ENCODE results near the gene KRT23. TPM values are rescaled to one million over a fixed set of nuclear protein-coding genes. Genes with fewer than 3 reads are reported as not detected.

Gene KRT23
- total and polyA plus RNA-seq, 2 of the 4 experiments (the other 2 are of a cell fraction), result 0.36 to 0.39 TPM

DNA sequence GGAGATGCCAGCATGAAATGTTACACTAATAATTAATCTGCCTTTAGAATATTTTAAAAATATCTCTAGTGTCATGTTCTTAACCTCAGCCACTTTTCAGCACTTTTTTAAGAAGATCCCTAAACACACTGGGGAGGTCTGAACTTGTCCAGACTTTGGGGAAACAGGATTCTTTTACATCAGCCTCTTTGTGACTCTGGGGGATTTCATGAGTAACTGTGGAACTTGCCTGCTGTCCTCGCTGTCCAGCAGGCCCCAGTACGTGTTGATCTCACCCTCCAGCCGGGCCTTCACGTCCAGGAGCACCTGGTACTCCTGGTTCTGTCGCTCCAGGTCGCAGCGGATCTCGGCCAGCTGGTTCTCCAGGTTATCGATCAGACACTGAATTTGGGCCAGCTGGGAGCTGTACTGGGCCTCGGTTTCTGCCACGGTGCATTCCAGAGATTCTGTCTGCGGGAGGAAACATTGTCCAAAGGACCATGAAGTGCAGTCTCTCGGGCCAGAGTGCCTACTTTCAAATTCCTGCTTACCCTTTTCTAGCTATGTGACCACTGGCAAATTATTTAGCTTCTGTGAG is 41.2 kb upstream of the KRT23 start:
- peak overlapping the region; percentile 47 for H2AFZ ChIP-seq (replicated peaks; ENCODE audit: low read length, poor library complexity)
- no peaks in the 10 kb centered on the region for H3K79me1 ChIP-seq (ENCODE audit: low read depth in 1 of 2, low read length in 2 of 2)
- no peak for ATAC-seq (ENCODE audit: low read depth)
- H2BK20ac ChIP-seq (ENCODE audit: low read depth, low read length), result no peak overlapping the region
- H2BK120ac ChIP-seq (ENCODE audit: low read depth, low read length), result no peak overlapping the region
- no peak overlapping the region for H2AK5ac ChIP-seq (ENCODE audit: low read depth, low read length)
- no peak overlapping the region for H3K23ac ChIP-seq (ENCODE audit: low read depth, low read length)
- peaks cover 5% of the 10 kb centered on the region for H3K4me1 ChIP-seq (ENCODE audit: control insufficient read depth, insufficient read depth, low read length)
- no peak overlapping the region for H4K8ac ChIP-seq (ENCODE audit: low read depth in 2 of 2, low read length in 2 of 2)
- intact Hi-C loops (cut with micrococcal nuclease) (no loop called here), dilution Hi-C loops (cut with HindIII; ENCODE audit: low sequenced_read_pairs, unreplicated experiment) (no loop called here), in situ Hi-C loops (cut with MboI; ENCODE audit: low sequenced_read_pairs) (no loop called here)
- H3K4me2 ChIP-seq (ENCODE audit: low read depth, low read length), result no peak overlapping the region
- H3K4ac ChIP-seq (ENCODE audit: low read depth, low read length), result 0 out of 2 replicates have a peak overlapping the region, but pooled peaks have one; percentile 24
- H3K9ac ChIP-seq (ENCODE audit: low read depth, low read length), result no peak overlapping the region
- H3K18ac ChIP-seq (ENCODE audit: low read depth, low read length), result no peak overlapping the region
- H2BK15ac ChIP-seq (ENCODE audit: low read depth, low read length), result no peak overlapping the region
- no peak overlapping the region for H3K27ac ChIP-seq (ENCODE audit: insufficient read depth, low read length)
- no peak overlapping the region for H2AK9ac ChIP-seq (replicated peaks; ENCODE audit: low read depth, low read length, poor library complexity)
- no peaks in the 10 kb centered on the region for H3K27me3 ChIP-seq (ENCODE audit: control insufficient read depth, insufficient read depth, low read length)
- no peaks in the 10 kb centered on the region for H3K9me3 ChIP-seq (ENCODE audit: control insufficient read depth, insufficient read depth, low read length)
- no peak overlapping the region for H3K14ac ChIP-seq (replicated peaks; ENCODE audit: low read depth, low read length)
- no peak for TF ChIP-seq MAZ (IDR thresholded peaks at IDR 0.05; ENCODE audit: borderline replicate concordance, low read depth, low read length)
- TF ChIP-seq NFE2L2 (IDR thresholded peaks at IDR 0.05; ENCODE audit: low read depth, low read length), result no peak
- TF ChIP-seq, protein P1, sequence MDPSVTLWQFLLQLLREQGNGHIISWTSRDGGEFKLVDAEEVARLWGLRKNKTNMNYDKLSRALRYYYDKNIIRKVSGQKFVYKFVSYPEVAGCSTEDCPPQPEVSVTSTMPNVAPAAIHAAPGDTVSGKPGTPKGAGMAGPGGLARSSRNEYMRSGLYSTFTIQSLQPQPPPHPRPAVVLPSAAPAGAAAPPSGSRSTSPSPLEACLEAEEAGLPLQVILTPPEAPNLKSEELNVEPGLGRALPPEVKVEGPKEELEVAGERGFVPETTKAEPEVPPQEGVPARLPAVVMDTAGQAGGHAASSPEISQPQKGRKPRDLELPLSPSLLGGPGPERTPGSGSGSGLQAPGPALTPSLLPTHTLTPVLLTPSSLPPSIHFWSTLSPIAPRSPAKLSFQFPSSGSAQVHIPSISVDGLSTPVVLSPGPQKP (IDR thresholded peaks at IDR 0.05; ENCODE audit: borderline replicate concordance, low read depth, low read length), result no peak
- no peak overlapping the region for H4K5ac ChIP-seq (ENCODE audit: low read depth, low read length)
- ChIA-PET CTCF (no interaction called here), POLR2A (ENCODE audit: unreplicated experiment) (no interaction called here)
- H3K4me3 ChIP-seq (ENCODE audit: insufficient read depth, low read depth, low read length), result no peak overlapping the region
- BruUV-seq (replicated peaks), result no TSS peak
- H2BK5ac ChIP-seq (ENCODE audit: low read depth, low read length, poor library complexity, severe bottlenecking), result no peak overlapping the region
- WGBS, 2 experiments (ENCODE audit: extremely low coverage in 2 of 2, insufficient read length in 1 of 2), result 87% methylated on average over 11 of the region's 13 CpGs; no CpG with 5 or more reads in 1 of the 2 experiments
- no peak for DNase-seq
- H4K91ac ChIP-seq (ENCODE audit: insufficient read depth, low read depth, low read length), result no peak overlapping the region
- H3K56ac ChIP-seq (ENCODE audit: extremely low read depth, insufficient read depth, low read length), result no peak overlapping the region
- H3K36me3 ChIP-seq (ENCODE audit: control insufficient read depth, insufficient read depth, low read length), result no peaks in the 10 kb centered on the region
- H4K20me1 ChIP-seq (ENCODE audit: insufficient read depth, low read length), result no peaks in the 10 kb centered on the region
- H3K9me1 ChIP-seq (ENCODE audit: insufficient read depth, low read length), result no peaks in the 10 kb centered on the region

Measured in IMR-90 (cell line).